Measurements from ENCODE around the gene MALT1. TPM values are rescaled to one million over a fixed set of nuclear protein-coding genes. Genes with fewer than 3 reads are reported as not detected.

MALT1 gene
- total RNA-seq, 4 donors from 2014 or later = 18.3 to 27.5 (median 22.6) TPM

DNA sequence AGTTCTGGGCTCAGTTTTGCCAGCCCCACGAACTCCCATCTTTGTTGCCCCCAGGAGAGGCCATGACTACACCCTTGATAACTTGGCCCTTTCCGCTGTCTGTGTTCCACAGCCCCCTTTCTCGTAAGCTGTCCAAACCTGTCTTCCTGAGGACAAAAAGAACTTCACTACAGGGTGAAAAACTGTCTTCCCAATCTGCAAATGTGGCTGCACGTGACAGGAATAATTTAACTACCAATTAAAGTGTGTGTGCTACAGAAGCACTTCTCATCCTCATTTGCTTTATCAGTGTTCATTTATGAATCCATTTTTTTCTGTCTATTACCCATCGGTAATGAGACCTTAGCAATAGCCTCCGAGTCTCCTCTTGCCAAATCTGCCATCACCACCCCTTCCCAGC lies 33.3 kb upstream of the MALT1 start:
- 91% methylated on average over 6 of the region's 6 CpGs for WGBS
- Histone ChIP-seq H3K9me3 (no peaks in the 10 kb centered on the region), H3K27me3 (no peaks in the 10 kb centered on the region), H3K27ac (replicated peaks in 1 of 4) (no peak overlapping the region), H3K4me1 (peaks cover 0 to 3% (median 0%) of the 10 kb centered on the region in 4 donors), H3K36me3 (no peaks in the 10 kb centered on the region), H3K4me3 (no peak overlapping the region)
- intact Hi-C loops (cut with DNase I) = no loop called here
- no peak for DNase-seq (ENCODE audit: extremely low spot score)
- TF ChIP-seq POLR2A (IDR thresholded peaks at IDR 0.05; ENCODE audit: low read depth) (no peak), POLR2AphosphoS5 (IDR thresholded peaks at IDR 0.05) (no peak), EP300 (IDR thresholded peaks at IDR 0.05) (no peak)
- TF ChIP-seq, protein P1, sequence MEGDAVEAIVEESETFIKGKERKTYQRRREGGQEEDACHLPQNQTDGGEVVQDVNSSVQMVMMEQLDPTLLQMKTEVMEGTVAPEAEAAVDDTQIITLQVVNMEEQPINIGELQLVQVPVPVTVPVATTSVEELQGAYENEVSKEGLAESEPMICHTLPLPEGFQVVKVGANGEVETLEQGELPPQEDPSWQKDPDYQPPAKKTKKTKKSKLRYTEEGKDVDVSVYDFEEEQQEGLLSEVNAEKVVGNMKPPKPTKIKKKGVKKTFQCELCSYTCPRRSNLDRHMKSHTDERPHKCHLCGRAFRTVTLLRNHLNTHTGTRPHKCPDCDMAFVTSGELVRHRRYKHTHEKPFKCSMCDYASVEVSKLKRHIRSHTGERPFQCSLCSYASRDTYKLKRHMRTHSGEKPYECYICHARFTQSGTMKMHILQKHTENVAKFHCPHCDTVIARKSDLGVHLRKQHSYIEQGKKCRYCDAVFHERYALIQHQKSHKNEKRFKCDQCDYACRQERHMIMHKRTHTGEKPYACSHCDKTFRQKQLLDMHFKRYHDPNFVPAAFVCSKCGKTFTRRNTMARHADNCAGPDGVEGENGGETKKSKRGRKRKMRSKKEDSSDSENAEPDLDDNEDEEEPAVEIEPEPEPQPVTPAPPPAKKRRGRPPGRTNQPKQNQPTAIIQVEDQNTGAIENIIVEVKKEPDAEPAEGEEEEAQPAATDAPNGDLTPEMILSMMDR (IDR thresholded peaks at IDR 0.05) = no peak

DNA sequence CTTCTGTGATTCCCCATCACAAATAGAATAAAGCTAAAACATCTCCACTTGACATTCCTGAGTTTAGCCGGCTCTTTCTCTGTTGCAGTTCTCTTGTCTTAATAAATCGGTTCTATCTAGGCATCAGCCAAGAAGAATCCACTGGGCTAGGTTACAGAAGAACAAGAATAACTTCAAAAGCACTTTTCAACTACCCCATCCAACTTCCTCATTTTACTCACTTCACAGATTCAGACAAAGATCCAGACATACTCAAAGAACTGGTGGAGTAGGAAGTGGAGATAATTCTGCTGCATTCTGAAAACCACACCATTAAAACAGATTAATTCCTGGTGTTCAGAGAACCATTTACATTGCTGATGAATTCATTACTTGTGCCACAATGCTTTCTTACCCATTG lies 32.8 kb upstream of the MALT1 start:
- Histone ChIP-seq H3K36me3 (no peaks in the 10 kb centered on the region), H3K9me3 (no peaks in the 10 kb centered on the region), H3K4me3 (no peak overlapping the region), H3K27ac (replicated peaks in 1 of 4) (no peak overlapping the region), H3K27me3 (no peaks in the 10 kb centered on the region), H3K4me1 (peaks cover 0 to 3% (median 0%) of the 10 kb centered on the region in 4 donors)
- intact Hi-C loops (cut with DNase I) = no loop called here
- DNase-seq (ENCODE audit: extremely low spot score) = no peak
- TF ChIP-seq EP300 (IDR thresholded peaks at IDR 0.05) (no peak), POLR2A (IDR thresholded peaks at IDR 0.05; ENCODE audit: low read depth) (no peak), POLR2AphosphoS5 (IDR thresholded peaks at IDR 0.05) (no peak)
- TF ChIP-seq, protein P1 (IDR thresholded peaks at IDR 0.05) = no peak
- WGBS = 54% methylated on average over 2 of the region's 2 CpGs

DNA sequence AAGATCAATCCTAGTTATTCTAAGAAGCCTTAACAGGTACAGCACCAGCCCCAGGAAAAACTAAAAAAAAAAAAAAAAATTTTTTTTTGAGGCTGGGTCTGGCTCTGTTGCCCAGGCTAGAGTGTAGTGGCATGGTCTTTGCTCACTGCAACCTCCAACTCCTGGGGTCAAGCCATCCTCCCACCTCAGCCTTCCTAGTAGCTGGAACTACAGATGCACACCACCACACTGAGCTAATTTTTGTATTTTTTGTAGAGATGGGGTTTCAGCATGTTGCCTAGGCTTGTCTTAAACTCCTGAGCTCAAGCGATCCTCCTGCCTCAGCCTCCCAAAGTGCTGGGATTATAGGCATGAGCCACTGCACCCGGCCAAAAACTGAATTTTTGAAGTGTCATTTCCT lies 32.0 kb upstream of the MALT1 start:
- H3K27me3 ChIP-seq = no peaks in the 10 kb centered on the region
- TF ChIP-seq EP300 (IDR thresholded peaks at IDR 0.05) (no peak), POLR2A (IDR thresholded peaks at IDR 0.05; ENCODE audit: low read depth) (no peak), POLR2AphosphoS5 (IDR thresholded peaks at IDR 0.05) (no peak)
- TF ChIP-seq, protein P1 (IDR thresholded peaks at IDR 0.05) = no peak
- peaks cover 0 to 6% (median 0%) of the 10 kb centered on the region in 4 donors for H3K4me1 ChIP-seq
- no peaks in the 10 kb centered on the region for H3K36me3 ChIP-seq
- no peaks in the 10 kb centered on the region for H3K9me3 ChIP-seq
- no peak overlapping the region for H3K27ac ChIP-seq (replicated peaks in 1 of 4)
- 98% methylated on average over 2 of the region's 2 CpGs for WGBS
- H3K4me3 ChIP-seq = no peak overlapping the region
- intact Hi-C loops (cut with DNase I) = no loop called here
- DNase-seq (ENCODE audit: extremely low spot score) = no peak

DNA sequence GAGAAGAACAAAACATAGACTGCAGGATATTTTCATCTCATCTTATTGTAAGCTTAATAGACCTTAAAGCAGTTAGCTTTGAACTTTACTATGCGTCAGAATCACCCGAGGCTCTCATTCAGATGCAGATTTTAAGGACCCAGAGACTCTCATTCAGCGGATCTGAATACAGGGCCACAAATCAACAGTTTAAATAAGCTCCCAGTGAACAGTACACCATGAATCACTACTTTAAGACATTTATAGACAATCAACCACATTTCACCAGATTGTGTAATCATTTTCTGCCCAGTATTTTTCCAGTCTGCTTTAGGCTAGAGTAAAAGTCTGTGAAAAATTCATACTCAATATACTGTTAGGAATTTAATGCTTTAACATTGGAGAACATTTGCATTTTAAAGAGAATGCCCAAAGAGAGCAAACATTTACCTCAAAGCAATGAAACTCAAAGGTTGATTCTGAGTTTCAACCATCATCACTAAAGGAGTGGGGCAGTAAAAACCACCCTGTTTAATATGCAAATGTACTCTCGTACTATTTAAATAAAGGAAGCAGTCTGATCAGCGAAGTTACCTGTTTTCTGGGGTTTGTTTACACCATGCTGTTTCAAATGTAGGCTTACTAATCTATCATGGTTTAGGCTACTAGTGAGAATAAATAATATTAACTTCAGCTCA lies 31.4 kb upstream of the MALT1 start:
- Histone ChIP-seq H3K4me1 (peaks cover 0 to 6% (median 0%) of the 10 kb centered on the region in 4 donors), H3K4me3 (no peak overlapping the region), H3K9me3 (no peaks in the 10 kb centered on the region), H3K27ac (replicated peaks in 1 of 4) (no peak overlapping the region), H3K27me3 (no peaks in the 10 kb centered on the region), H3K36me3 (no peaks in the 10 kb centered on the region)
- intact Hi-C loops (cut with DNase I) = no loop called here
- TF ChIP-seq POLR2AphosphoS5 (IDR thresholded peaks at IDR 0.05) = no peak
- TF ChIP-seq, protein P1 (IDR thresholded peaks at IDR 0.05) = no peak
- TF ChIP-seq POLR2A (IDR thresholded peaks at IDR 0.05; ENCODE audit: low read depth) = no peak
- no peak for TF ChIP-seq EP300 (IDR thresholded peaks at IDR 0.05)
- WGBS = 79% methylated on average over 5 of the region's 5 CpGs
- DNase-seq (ENCODE audit: extremely low spot score) = no peak

DNA sequence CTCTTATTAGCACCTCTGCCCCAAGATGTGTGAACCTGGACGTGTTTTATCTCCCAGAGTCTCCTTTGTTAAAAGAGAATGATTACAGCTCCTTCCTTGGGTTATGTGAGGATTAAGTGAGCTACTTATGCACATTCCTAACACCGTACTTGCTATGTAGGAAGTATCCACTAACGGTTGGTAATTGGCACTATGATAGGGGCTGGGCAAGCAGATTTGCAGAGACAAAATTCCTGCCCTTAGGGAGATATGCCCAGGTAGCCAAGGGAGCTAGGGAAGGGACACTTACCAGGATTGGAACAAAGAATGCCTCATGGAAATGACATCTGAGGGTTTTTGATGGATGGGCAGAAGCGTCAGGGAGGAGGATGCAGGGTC lies 30.8 kb upstream of the MALT1 start:
- H3K4me3 ChIP-seq = no peak overlapping the region
- DNase-seq (ENCODE audit: extremely low spot score) = no peak
- peaks cover 0 to 6% (median 0%) of the 10 kb centered on the region in 4 donors for H3K4me1 ChIP-seq
- H3K27ac ChIP-seq (replicated peaks in 1 of 4) = no peak overlapping the region
- H3K27me3 ChIP-seq = no peaks in the 10 kb centered on the region
- 77% methylated on average over 4 of the region's 4 CpGs for WGBS
- no peak for TF ChIP-seq POLR2AphosphoS5 (IDR thresholded peaks at IDR 0.05)
- no peak for TF ChIP-seq EP300 (IDR thresholded peaks at IDR 0.05)
- TF ChIP-seq, protein P1 (IDR thresholded peaks at IDR 0.05) = no peak
- no peak for TF ChIP-seq POLR2A (IDR thresholded peaks at IDR 0.05; ENCODE audit: low read depth)
- intact Hi-C loops (cut with DNase I) = no loop called here
- no peaks in the 10 kb centered on the region for H3K9me3 ChIP-seq
- no peaks in the 10 kb centered on the region for H3K36me3 ChIP-seq

Measured in esophagus muscularis mucosa (tissue), 4 donors.